HCEC 1CT (cell line): ENCODE data around the gene PEX10.
"Not testable (repeated sequence)": the region's sequence is repeated elsewhere in the genome, so short reads cannot be mapped to it uniquely, and the experiment has no call there.

Source experiments
- DNase-seq: peaks from one replicate; pipeline ENCODE4 v3.0.0-alpha.2; 2017

Gene PEX10

GRCh38 chr1:2412395-2412772 lies at the start of gene PEX10:
Gene PEX10, minus strand, starts transcription at chr1:2412564. Its CDS starts 62 bp downstream, at chr1:2412502.
- peak; percentile 93 for DNase-seq

DNA sequence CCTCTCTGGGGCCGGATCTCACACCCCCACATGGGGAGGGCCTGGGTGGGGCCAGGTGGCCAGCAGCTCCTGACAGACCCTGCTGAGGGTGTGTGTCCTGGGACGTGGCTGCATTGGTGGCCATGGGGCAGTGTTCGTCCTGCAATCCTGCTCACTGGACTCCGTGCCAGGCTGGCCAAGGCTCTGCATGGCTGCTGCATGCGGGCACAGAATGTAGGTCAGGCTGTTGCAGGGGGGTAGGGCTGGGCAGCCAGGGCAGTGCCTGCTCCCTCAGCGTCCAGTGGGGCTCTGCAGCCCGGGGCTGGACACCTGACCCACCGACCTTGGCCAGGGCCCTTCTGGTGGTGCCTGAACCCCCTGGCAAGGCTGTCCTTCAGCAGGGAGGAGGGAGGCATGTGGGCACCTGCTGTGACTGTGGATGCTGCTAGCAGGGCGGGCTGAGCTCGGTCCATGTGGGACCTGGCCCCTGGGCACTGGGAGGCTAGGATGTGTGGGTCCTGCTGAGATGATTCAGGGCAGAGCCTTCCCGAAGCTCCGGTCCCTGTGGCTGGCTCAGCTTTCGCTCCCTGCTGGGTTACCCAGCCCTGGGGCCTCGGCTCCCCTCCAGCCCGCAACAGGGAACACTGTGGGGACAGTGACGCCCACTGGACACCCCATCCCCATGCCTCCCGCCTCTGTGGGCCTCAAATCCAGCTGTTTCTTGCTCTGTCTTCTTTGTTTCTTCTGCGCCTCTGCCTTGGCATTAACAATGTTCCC lies 48.8 kb upstream of the PEX10 start:
- no peak for DNase-seq

- no peak for DNase-seq
These were observed 47.8 kb upstream of the PEX10 start for GRCh38 chr1:2460203-2460602.

DNA sequence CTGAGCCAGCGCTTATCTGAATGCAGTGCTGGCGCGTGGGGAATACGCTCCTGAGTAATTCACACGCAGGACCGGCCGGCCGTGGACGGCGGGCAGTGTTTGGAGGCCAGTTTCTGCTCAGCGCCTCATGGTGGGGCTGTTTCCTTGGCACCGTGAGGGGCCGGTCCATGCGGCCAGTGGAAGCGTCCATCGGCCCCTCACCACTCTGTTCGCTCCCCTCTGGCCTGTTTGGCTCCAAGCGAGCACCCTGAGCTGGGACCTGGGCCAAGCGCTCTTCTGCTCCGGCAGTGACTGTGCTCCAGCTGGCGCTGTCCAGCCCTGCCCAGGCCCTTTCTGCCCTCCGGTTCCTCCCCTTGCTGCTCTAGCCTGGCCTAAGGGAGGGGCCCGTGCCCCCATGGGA lies 47.4 kb upstream of the PEX10 start:
- peak; percentile 21 for DNase-seq

DNA sequence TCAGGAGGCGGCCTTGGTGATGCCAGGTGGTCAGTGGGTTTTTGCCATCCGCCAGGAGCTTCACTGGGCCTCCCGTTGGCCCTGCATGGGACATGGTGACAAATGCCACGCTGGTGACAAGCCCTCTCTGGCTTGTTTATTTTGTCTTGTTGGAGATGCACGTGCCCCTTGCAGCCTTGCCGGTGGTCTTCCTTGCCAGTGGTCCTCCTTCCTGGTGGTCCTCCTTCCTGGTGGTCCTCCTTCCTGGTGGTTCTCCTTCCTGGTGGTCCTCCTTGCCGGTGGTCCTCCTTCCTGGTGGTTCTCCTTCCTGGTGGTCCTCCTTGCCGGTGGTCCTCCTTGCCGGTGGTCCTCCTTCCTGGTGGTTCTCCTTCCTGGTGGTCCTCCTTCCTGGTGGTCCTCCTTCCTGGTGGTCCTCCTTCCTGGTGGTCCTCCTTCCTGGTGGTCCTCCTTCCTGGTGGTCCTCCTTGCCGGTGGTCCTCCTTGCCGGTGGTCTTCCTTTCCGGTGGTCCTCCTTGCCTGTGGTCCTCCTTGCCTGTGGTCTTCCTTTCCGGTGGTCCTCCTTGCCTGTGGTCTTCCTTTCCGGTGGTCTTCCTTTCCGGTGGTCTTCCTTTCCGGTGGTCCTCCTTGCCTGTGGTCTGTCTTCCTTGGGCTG lies 46.9 kb upstream of the PEX10 start:
- not testable (repeated sequence) for DNase-seq

GRCh38 chr1:2458687-2459086 lies 46.3 kb upstream of the PEX10 start:
- no peak for DNase-seq

DNA sequence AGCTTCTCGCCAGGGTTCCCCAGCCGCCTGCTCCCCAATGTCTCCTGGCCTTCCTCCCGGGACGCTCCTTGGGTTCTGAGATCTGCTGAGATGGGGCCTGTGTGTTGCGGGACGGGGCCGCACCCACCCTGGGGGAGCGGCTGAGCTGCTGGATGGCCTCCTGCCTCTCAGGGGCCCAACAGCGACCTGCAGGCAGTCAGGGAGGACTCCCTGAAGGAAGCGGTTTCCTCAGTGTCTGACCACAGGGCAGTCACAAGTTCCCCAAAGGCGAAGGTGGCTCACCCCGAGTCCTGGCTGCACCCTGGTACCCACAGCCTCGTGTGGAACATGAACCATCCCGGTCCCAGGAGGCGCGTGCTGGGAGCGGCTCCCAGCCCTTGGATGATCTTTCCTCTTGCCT lies 45.1 kb upstream of the PEX10 start:
- DNase-seq, result no peak

- DNase-seq, result no peak
These were observed 43.4 kb upstream of the PEX10 start for GRCh38 chr1:2455757-2456156.

- DNase-seq, result no peak
These were observed 41.9 kb upstream of the PEX10 start for GRCh38 chr1:2454227-2454626.

DNA sequence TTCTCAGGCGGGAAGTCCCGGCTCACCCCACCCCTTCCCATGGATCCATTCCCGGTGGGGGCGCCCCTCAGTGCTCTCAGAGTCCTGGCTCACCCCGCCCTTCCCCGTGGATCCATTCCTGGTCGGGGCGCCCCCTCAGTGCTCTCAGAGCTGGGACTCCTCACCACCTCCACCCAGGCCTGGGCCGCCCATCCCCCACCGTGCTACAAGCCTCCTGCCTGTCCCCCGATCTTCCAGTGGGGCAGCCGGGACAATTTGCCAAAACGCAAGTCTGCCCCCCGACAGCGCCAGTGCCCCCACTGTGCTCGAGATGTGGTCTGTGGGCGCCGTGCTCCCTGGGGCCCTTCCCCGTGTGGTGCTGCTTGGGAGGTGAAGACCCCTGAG lies 40.6 kb upstream of the PEX10 start:
- no peak for DNase-seq

- no peak for DNase-seq
These were observed 40.0 kb upstream of the PEX10 start for GRCh38 chr1:2452201-2452931.

- DNase-seq, result peak; percentile 84
These were observed 39.4 kb upstream of the PEX10 start for GRCh38 chr1:2451741-2452140.

DNA sequence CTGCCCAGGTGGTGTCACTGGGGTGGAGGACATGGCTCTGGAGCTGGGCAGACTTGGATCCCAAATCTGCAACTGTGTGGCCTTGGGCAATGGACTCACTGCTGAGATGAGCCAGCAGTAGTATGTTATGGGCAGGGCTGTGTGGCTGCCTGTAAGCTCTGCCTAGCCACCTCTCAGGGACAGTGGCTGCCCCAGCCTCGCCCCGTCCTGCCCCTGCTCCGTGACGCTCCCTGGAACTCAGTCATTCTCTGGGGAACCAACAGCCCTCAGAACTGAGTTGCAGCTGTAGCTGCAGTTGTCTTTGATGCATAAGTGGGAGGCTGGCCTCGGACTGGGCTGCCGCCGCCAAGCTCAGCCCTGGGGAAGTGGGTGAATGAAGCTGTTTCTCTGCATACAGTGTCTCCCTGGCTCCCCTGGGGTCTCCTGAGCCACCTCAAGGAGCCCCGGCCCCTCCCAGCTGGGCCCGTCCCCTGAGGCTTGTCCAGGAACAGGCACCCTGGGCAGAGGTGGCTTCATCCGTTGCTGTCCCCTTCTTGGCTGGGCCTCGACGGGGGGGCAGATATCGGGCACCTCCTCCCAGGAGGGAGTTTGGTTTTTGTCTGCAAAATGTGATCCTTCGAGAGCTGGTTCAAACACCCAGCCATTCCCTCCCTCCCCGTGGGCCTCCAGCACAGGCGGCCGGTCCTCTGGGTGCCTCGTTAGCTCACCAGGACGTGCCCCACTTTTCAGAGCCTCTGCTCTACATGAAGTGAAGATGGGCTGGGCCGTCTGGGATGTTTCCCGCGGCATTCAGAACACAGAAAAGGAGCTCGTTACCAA lies 37.5 kb upstream of the PEX10 start:
- no peak for DNase-seq

DNA sequence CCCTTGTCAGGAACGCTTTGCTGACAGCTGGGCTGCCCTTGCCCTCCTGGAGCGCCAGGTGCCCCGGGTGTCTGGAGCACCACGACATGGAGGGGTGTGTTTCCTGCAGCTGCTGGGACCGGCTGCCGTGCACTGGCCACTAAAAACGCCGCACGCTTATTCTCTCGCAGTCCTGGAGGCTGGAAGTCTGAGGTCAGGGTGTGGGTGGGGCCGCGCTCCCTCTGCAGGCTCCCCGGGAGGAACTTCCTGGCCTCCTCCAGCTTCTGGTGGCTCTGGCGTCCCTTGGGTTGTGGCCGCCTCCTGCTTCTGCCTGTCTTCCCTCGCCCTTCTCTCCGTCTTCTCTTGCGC lies 35.7 kb upstream of the PEX10 start:
- DNase-seq, result no peak

DNA sequence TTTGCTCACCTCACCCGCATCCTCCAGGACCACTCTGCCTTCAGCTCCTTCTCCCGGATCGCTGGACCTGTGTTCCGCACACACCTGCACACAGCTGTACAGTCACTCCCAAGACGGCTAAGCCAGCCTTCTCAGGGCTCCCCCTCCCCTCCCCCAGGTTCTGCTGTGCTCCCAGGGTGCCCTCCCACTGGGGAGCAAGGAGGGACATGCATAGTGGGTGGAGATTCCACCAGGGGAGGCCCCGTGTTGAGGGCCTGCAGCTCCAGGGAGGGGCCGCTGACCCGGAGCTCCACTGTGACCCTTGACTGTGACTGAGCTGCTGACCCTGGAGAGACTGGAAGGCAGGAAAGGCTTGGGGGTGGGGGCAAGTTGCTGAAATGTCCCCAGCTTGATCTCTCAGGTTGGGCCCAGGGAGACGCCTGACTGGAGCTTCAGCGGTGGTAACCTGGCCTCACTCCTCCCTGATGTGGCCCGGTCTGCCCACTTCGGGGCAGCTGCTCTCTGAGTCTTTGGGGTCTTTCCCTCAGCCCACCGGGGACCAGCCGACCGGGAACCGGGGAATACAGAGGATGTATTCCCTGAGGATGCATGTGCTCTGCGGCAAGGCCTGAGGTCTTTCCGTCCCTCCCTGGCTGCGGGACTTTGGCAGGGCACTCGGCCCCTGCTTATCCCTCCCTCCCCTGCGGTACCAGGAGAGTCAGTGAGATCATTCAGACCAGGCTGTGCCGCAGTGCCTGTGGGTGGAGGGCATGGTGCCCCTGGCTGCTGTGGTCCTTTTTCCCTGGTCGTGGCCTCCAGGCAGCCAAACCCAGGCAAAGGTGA lies 35.1 kb upstream of the PEX10 start:
- DNase-seq, result no peak

GRCh38 chr1:2446861-2447260 lies 34.5 kb upstream of the PEX10 start:
- DNase-seq, result no peak

DNA sequence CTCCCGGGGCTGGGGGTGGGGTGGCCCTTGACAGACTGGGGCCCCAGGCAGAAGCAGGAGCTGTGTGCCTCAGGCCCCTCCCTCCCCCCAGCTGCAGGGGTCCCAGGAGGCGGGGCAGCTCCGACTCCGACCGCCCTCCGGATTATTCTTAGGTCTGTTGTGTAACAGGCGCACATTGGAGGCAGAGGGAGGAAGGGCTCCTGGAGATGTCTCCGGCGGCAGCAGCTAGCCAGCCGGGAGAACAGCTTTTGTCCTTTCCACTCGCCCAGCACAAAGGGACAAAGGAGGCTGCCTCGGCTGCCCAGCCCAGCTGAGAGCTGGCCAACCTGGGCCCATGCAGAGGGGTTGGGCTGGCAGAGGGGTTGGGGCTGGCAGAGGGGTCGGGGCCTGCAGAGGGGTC lies 34.0 kb upstream of the PEX10 start:
- no peak for DNase-seq

DNA sequence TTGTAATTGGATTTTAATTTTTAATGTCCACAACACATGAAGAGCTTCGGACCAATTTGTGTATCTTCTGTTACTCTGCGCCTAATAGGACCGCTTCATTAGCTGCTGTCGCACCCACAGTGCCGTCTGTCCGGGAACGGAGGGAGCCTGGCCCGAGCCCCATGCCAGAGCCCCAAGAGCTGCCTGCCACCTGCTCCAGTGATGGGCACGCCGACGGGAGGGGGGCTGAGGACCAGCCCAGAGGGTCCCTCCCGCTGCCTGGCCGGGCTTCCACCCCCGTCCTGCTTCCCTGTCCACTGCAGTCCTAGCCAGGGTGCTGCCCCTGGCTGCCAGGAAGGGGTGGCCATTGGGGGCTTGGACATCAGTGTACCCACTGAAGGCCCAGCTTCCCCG lies 33.5 kb upstream of the PEX10 start:
- no peak for DNase-seq

GRCh38 chr1:2445162-2445822 lies 32.9 kb upstream of the PEX10 start:
- DNase-seq, result no peak

DNA sequence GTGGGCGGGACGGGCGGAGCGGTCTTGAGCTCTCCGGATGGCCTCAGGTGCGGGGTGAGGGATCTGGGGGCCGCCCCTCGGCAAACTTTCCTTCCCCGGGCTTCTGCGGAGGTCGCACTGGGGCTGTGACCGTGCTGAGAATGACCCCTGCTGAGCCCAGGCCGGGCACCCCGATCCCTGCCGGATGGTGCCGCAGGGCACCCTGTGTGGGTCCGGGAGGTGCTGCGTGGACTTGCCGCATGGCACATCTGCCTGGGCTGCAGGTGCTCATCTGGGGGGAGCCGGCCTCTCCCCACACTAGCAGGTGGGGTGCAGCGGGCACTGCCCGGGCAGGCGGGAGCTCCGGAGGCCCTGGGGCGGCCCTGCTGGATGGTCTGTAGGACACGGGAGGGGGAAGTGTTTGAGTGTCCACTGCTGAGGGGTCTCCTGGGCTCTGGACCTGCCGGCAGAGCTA lies 31.8 kb upstream of the PEX10 start:
- no peak for DNase-seq

DNA sequence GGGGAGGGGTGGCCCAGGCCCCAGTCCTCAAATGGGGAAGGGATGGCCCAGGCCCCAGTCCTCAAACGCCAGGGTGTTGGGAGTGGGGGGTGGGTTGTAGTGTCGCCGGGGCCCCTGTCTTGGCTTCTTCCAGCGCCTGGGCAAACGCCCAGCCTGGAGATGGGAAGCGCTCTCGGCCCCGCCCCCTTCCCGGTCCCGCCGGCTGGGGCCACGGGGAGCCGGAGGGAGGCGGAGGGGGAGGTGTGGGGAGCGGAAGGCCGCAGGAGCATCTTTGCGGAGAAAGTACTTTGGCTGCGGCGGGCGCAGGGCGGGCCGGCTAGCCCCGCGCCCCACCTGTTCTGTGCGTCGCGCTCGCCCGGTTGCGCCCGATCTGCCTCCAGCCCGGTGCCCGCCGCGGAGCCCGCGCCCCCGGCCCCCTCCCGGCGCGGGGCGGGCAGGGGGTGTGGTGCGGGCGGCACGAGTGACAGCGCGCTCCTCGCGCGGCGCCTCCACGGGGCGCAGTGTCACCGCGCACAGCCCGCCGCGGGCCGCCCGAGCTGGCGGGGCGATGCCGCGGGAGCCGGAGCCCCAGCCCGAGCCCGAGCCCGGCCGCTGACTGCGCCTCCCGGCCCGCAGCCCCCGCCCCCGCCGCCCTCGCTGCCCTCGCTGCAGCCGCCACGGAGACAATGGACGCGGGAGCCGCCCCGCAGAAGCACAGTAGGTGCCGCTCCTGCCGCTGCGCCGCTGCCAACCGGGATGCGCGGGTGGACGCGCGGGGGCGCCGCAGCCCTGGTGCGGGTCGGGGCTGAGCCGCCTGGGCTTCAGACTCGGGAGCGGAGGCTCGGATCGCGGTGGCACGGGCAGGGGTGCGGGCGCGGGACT lies 31.1 kb upstream of the PEX10 start:
- no peak for DNase-seq
